HG02642 (cell line): ENCODE data around the gene DMRTC1B.
"Not testable (repeated sequence)": the region's sequence is repeated elsewhere in the genome, so short reads cannot be mapped to it uniquely, and the experiment has no call there.

Experiments
- ATAC-seq: cut with Tn5 transposase; IDR thresholded peaks from one replicate; pipeline ENCODE4 v1.9.1; 2021; ENCODE audit warnings: mild to moderate bottlenecking; ENCODE audit not compliant: unreplicated experiment, poor library complexity

Gene DMRTC1B

GRCh38 chrX:72776653-72777466, at the start of gene DMRTC1B:
Gene DMRTC1B (plus strand): TSS chrX:72776890. CDS start chrX:72845136, 68,246 bp downstream.
- ATAC-seq = peak; percentile 91

DNA sequence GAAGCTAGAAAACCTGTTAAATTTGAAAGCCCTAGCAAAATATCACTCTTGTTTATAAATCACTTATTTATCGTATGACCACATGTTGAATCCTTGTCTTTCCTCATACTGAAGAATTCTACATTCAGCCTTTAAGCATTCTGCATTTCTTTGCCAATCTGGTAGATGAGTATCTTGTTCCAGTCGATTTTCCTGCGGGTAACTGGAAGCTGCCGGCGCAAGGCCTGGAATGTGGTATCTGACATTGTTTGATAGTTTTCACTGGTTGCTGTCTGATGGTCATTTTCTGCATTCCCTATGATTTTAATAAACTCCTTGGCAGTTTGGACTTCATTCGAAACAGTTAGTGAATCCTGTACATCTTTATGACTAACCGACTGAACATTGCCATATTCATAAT, 48.8 kb upstream of the DMRTC1B start:
- ATAC-seq = no peak

- ATAC-seq = not testable (repeated sequence)
Measured at GRCh38 chrX:72733636-72734035, 43.1 kb upstream of the DMRTC1B start.

DNA sequence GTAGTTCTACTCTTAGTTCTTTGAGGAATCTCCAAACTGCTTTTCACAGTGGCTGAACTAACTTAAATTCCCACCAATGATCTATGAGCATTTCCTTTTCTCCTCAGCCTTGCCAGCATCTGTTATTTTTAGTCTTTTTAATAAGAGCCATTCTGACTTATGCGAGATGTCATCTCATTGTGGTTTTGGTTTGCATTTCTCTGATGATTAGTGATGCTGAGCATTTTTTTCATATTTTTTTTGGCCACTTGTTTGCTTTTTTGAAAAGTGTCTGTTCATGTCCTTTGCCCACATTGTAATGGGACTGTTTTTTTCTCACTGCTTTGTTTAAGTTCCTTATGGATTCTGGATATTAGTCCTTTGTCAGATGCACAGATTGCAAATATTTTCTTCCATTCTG, 41.1 kb upstream of the DMRTC1B start:
- ATAC-seq = no peak

- not testable (repeated sequence) for ATAC-seq
Measured at GRCh38 chrX:72745546-72745945, 31.1 kb upstream of the DMRTC1B start.

GRCh38 chrX:72748545-72748944, 28.1 kb upstream of the DMRTC1B start:
- not testable (repeated sequence) for ATAC-seq

DNA sequence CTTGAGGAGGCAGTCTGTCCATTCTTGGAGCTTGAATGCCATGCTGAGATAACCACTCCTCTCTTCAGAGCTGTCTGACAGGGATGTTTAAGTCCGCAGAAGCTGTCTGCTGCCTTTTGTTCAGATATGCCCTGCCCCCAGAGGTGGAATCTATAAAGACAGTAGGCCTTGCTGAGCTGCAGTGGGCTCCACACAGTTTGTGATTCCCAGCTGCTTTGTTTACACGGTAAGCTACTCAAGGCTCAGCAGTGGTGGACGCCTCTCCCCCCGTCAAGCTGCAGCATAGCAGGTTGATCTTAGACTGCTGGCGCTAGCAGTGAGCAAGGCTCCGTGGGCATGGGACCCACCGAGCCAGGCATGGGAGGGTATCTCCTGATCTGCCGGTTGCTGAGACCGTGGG, 16.2 kb upstream of the DMRTC1B start:
- not testable (repeated sequence) for ATAC-seq

GRCh38 chrX:72777467-72777790, 739 bp downstream of the DMRTC1B start:
- ATAC-seq = peak; percentile 60

- not testable (repeated sequence) for ATAC-seq
Measured at GRCh38 chrX:72778146-72778545, 1.5 kb downstream of the DMRTC1B start.

DNA sequence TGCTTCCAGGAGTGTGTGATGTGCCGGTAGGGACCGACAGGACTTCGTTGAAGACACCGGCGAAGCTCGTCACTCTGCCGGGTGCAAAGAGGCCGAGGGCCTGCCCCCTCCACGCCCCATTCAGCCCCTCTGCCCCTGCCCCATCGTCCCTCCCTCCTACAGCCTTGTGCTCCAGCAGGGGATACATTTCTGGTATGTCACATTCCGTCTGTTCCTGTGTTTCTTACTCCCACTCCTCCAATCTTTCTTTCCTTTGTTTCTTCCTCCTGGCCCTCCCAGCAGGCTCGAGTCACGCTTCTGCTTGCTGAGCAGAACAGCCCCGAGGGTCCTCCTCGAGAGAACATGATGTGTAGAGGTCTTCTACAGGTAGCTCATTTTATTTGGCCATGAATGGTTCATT, 5.9 kb downstream of the DMRTC1B start, which contains the start of gene FAM236B:
TSS of gene FAM236B (minus strand) at position 101 of the 400 bp plus-strand sequence. CDS start at position 1, 100 bp downstream.
- not testable (repeated sequence) for ATAC-seq

- not testable (repeated sequence) for ATAC-seq
Measured at GRCh38 chrX:72783365-72783936, 6.8 kb downstream of the DMRTC1B start.

GRCh38 chrX:72783964-72784363, 7.3 kb downstream of the DMRTC1B start:
- not testable (repeated sequence) for ATAC-seq

DNA sequence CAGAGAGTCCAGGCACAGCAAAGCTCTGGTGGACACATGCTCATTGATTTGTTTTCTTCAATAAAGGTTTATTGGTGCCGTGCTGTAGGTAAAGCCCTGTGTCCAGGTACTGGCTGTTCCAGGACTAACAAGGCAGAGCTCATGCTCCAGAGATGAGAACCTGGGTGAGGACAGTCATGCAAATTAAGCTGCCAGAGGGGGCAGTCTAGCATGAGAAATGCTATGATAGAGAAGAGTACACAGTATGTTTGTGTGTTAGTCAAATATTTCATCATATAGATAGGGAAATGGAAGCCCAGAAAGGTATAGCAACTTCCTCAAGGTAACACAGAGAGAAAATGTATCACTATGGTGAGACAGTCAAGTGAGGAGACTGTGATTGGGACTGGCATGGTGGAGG, 11.5 kb downstream of the DMRTC1B start:
- not testable (repeated sequence) for ATAC-seq

- not testable (repeated sequence) for ATAC-seq
Measured at GRCh38 chrX:72790390-72790789, 13.7 kb downstream of the DMRTC1B start.

- ATAC-seq = not testable (repeated sequence)
Measured at GRCh38 chrX:72808110-72808509, 31.4 kb downstream of the DMRTC1B start, which contains the start of gene FAM236D. Gene FAM236D (minus strand): TSS chrX:72808210. CDS start chrX:72808110, 100 bp downstream.

GRCh38 chrX:72830701-72831100, 54.0 kb downstream of the DMRTC1B start:
- not testable (repeated sequence) for ATAC-seq

GRCh38 chrX:72837532-72837931, 60.8 kb downstream of the DMRTC1B start:
- not testable (repeated sequence) for ATAC-seq

- not testable (repeated sequence) for ATAC-seq
Measured at GRCh38 chrX:72882898-72883297, 106.2 kb downstream of the DMRTC1B start.

GRCh38 chrX:72889740-72890139, 113.0 kb downstream of the DMRTC1B start:
- not testable (repeated sequence) for ATAC-seq
